ENCODE data around the gene CENPN. TPM values are rescaled to one million over a fixed set of nuclear protein-coding genes. Genes with fewer than 3 reads are reported as not detected.

Gene CENPN
- total and polyA plus RNA-seq, 2 of the 13 experiments (the other 11 are each of a cell fraction or from before 2014, with no cell fraction given): 29.7 to 129 TPM

DNA sequence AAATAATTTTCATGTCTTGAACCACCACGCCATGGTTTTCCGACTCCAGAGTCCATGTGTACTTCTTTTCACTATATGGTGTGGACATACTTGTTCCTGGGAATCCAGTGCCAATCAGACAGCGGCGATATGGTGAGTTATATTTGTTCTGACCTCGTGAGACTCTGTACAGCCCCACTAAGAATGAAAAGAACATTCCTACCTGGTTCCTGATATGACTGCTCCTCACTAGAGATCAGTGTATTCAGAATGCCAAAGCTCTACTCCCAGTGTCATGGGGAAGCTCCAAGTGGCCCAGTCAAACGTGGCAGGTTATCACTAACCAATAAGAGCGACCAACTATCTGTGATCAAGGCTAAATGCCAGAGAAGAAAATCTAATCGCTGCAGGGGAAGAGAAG is 64.0 kb downstream of the CENPN start (continued):
- TF ChIP-seq, protein P1, sequence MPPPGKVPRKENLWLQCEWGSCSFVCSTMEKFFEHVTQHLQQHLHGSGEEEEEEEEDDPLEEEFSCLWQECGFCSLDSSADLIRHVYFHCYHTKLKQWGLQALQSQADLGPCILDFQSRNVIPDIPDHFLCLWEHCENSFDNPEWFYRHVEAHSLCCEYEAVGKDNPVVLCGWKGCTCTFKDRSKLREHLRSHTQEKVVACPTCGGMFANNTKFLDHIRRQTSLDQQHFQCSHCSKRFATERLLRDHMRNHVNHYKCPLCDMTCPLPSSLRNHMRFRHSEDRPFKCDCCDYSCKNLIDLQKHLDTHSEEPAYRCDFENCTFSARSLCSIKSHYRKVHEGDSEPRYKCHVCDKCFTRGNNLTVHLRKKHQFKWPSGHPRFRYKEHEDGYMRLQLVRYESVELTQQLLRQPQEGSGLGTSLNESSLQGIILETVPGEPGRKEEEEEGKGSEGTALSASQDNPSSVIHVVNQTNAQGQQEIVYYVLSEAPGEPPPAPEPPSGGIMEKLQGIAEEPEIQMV (CRISPR knock-in tag; IDR thresholded peaks at IDR 0.05; ENCODE audit: low read depth): no peak

- FAIRE-seq: no peak
- 73% methylated on average over 4 of the region's 4 CpGs for WGBS (ENCODE audit: low lambda C conversion rate)
- no TSS peak for BruUV-seq (replicated peaks)
- TF ChIP-seq ZNF768 (CRISPR knock-in tag; IDR thresholded peaks at IDR 0.05): no peak
- TF ChIP-seq NR2F1 (CRISPR knock-in tag; IDR thresholded peaks at IDR 0.05): 0 out of 4 replicates have a peak, but pooled peaks of 1 of the 2 experiments have one; percentile 35
- TF ChIP-seq, protein P2, sequence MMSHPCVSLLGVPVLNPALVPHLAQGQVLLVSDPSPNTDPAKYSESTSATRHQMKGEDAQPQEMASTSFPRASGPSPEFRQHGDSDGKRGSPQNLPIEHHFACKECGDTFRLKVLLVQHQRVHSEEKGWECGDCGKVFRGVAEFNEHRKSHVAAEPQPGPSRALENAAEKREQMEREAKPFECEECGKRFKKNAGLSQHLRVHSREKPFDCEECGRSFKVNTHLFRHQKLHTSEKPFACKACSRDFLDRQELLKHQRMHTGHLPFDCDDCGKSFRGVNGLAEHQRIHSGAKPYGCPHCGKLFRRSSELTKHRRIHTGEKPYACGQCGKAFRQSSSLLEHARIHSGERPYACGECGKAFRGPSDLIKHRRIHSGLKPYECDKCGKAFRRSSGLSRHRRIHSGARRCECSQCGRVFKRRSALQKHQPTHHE (CRISPR knock-in tag; IDR thresholded peaks at IDR 0.05; ENCODE audit: borderline replicate concordance): no peak
- TF ChIP-seq NR2F6 (IDR thresholded peaks at IDR 0.05): peak; percentile 59
- TF ChIP-seq NR2F6 (CRISPR knock-in tag; IDR thresholded peaks at IDR 0.05): peak; percentile 48; the same call in 1 of the 2 replicates
- TF ChIP-seq, protein P3, sequence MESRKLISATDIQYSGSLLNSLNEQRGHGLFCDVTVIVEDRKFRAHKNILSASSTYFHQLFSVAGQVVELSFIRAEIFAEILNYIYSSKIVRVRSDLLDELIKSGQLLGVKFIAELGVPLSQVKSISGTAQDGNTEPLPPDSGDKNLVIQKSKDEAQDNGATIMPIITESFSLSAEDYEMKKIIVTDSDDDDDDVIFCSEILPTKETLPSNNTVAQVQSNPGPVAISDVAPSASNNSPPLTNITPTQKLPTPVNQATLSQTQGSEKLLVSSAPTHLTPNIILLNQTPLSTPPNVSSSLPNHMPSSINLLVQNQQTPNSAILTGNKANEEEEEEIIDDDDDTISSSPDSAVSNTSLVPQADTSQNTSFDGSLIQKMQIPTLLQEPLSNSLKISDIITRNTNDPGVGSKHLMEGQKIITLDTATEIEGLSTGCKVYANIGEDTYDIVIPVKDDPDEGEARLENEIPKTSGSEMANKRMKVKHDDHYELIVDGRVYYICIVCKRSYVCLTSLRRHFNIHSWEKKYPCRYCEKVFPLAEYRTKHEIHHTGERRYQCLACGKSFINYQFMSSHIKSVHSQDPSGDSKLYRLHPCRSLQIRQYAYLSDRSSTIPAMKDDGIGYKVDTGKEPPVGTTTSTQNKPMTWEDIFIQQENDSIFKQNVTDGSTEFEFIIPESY (CRISPR knock-in tag; IDR thresholded peaks at IDR 0.05): peak; percentile 59; the same call in 1 of the 2 replicates
- no peak for TF ChIP-seq TIGD3 (CRISPR knock-in tag; IDR thresholded peaks at IDR 0.05; ENCODE audit: borderline replicate concordance)
- TF ChIP-seq ZFP36L1 (CRISPR knock-in tag; IDR thresholded peaks at IDR 0.05): no peak
- TF ChIP-seq U2AF1 (optimal IDR thresholded peaks at IDR 0.05; ENCODE audit: low read depth, low read length): no peak
- peak; percentile 58 for TF ChIP-seq SP5 (CRISPR knock-in tag; IDR thresholded peaks at IDR 0.05; ENCODE audit: borderline replicate concordance, low read depth)
- TF ChIP-seq HOXA7 (CRISPR knock-in tag; IDR thresholded peaks at IDR 0.05): no peak
- TF ChIP-seq ZNF839 (CRISPR knock-in tag; IDR thresholded peaks at IDR 0.05; ENCODE audit: borderline replicate concordance): no peak
- TF ChIP-seq RNF219 (CRISPR knock-in tag; IDR thresholded peaks at IDR 0.05): no peak
Observed at GRCh38 chr16:81071805-81072204, 64.8 kb downstream of the CENPN start.

More at GRCh38 chr16:81071805-81072204, 64.8 kb downstream of the CENPN start:
- Histone ChIP-seq H3K9me3 (ENCODE audit: low read length) (no peaks in the 10 kb centered on the region), H3K4me3 (replicated peaks in 1 of 3; ENCODE audit: insufficient read depth in 1 of 3, low read depth in 2 of 3, low read length in 3 of 3) (no peak overlapping the region), H3K36me3 (replicated peaks in 1 of 2; ENCODE audit: control insufficient read depth in 1 of 2, insufficient read depth in 2 of 2, low read length in 2 of 2) (no peaks in the 10 kb centered on the region), H4K20me1 (ENCODE audit: insufficient read depth, low read length) (no peaks in the 10 kb centered on the region), H3K27ac (ENCODE audit: extremely low read length, insufficient read depth, low read length) (no peak overlapping the region), H2AFZ (ENCODE audit: low read length) (no peak overlapping the region), H3K27me3 (ENCODE audit: control insufficient read depth in 1 of 2, insufficient read depth in 2 of 2, low read length in 2 of 2) (no peaks in the 10 kb centered on the region), H3K79me2 (ENCODE audit: insufficient read depth, low read length) (no peaks in the 10 kb centered on the region), H3K4me2 (ENCODE audit: low read depth, low read length) (no peak overlapping the region), H3K9ac (ENCODE audit: insufficient read depth, low read depth, low read length) (no peak overlapping the region), H3K4me1 (ENCODE audit: insufficient read depth, low read length) (peaks cover 15% of the 10 kb centered on the region)
- POLR2A ChIA-PET: interaction anchor here (0.7 kb wide), 1 partner anchor 36 kb away, joined by 4 read pairs; no protein-coding TSS in a partner anchor
- peak; percentile 63 for DNase-seq (ENCODE audit: low spot score)
- CTCF ChIA-PET (ENCODE audit: low intra/inter-chr PET ratio, low total read pairs): no interaction called here
- in situ Hi-C loops (cut with HindIII; ENCODE audit: extremely low pct_ligation_motif_present, low pct_unique_long_range_greater_than_20kb) (no loop called here), intact Hi-C loops (cut with micrococcal nuclease; ENCODE audit: unreplicated experiment) (no loop called here)
- ATAC-seq: no peak

Measured in HepG2 (cell line).